GM18870 (cell line): ENCODE measurements around the gene TACC2.
"Not testable (repeated sequence)": the region's sequence is repeated elsewhere in the genome, so short reads cannot be mapped to it uniquely, and the experiment has no call there.

Experiments
- ATAC-seq: cut with Tn5 transposase; IDR thresholded peaks from one replicate; pipeline ENCODE4 v1.9.1; 2021; ENCODE audit warnings: moderate library complexity; ENCODE audit not compliant: unreplicated experiment

TACC2 gene

DNA sequence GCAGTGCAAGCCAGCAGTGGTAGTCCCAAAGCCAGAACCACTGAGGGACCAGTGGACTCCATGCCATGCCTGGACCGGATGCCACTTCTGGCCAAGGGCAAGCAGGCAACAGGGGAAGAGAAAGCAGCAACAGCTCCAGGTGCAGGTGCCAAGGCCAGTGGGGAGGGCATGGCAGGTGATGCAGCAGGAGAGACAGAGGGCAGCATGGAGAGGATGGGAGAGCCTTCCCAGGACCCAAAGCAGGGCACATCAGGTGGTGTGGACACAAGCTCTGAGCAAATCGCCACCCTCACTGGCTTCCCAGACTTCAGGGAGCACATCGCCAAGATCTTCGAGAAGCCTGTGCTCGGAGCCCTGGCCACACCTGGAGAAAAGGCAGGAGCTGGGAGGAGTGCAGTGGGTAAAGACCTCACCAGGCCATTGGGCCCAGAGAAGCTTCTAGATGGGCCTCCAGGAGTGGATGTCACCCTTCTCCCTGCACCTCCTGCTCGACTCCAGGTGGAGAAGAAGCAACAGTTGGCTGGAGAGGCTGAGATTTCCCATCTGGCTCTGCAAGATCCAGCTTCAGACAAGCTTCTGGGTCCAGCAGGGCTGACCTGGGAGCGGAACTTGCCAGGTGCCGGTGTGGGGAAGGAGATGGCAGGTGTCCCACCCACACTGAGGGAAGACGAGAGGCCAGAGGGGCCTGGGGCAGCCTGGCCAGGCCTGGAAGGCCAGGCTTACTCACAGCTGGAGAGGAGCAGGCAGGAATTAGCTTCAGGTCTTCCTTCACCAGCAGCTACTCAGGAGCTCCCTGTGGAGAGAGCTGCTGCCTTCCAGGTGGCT is 97.7 kb downstream of the TACC2 start:
- ATAC-seq: no peak

DNA sequence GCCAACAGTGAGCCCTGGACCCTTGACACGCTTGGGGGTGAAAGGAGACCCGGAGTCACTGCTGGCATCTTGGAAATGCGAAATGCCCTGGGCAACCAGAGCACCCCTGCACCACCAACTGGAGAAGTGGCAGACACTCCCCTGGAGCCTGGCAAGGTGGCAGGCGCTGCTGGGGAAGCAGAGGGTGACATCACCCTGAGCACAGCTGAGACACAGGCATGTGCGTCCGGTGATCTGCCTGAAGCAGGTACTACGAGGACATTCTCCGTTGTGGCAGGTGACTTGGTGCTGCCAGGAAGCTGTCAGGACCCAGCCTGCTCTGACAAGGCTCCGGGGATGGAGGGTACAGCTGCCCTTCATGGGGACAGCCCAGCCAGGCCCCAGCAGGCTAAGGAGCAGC is 98.5 kb downstream of the TACC2 start:
- ATAC-seq: no peak

DNA sequence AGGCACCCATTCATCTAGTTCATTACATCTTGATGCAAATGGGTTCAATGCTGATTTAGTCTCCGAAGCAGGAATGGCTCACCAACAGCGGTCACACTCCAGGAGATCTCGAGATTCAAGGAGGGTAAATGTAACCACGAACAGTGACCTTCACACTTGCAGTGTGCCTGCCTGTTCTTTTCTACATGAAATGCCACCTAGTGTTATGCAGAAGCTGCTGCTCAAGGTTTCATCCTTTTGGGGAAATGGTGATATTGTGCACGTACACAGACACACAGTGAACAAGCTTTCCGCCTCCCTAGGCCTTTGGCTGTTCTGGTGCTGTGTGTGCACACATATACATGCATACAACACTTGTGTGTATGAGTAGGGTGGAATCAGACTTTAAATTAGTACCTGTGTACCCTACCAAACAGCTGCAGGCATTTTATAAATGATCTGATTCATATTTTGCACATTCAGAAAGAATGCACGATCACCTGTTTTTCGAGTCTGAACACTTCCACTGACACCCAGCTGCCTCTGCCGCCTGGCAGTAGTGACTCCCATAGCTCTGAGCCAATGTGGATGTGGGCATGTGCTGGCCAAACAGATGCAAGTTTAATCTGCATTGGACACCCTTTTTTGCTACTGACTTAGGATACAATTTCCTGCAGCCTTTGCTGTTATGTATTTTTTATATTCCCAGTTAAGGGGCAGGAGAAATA is 100.5 kb downstream of the TACC2 start:
- no peak for ATAC-seq

DNA sequence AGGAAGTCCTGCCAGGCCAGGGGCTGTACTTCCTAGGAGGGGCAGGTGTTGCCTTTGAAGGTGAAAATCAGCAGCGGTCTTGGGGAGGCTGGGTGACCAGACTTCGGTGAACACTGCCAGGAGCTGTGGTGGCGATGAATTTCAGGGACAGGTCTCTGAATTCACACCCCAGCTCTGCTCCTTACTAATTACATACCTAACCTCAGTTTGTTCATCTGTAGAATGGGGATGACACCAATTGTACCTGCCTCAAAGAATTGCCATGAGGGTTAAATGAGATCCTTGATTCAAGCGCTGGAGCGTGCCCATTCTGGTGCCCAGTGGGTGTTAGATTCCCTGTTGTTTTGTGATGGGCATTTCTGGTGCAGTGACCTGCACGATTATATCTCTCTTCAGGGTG is 102.8 kb downstream of the TACC2 start:
- no peak for ATAC-seq

DNA sequence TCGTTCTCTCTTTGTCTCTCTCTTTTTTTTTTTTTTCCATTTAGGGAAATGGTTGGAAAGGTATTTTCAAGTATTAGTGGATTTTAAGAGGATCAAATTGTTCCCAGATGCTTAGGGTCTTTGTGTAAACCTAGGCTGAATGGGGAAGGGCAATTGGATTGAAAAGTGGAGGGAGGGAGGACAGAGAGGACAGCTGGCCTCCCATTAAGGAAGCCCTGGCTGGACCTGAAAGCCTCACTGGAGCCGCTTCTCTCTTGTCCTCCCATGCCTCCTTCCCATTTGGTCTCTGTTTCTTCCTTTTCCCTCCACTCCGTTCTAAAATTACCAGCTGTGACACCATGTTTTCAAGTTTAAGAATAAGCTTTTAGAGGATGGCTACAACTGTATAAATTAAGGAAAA is 104.1 kb downstream of the TACC2 start:
- ATAC-seq: no peak

DNA sequence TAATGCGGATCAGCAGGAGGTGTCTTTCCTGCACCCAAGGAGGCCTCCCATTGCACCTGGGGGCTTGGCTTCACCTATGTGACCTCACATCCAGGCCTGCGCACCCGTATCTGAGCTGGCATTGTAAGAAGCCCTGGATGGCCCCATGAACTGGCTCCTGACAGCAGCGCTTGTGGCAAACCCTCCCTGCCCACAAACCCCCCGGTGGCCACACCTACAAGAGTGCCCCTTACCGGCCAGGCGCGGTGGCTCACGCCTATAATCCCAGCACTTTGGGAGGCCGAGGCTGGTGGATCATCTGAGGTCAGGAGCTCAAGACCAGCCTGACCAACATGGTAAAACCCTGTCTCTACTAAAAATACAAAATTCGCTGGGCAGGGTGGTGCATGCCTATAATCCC is 107.2 kb downstream of the TACC2 start:
- ATAC-seq: not testable (repeated sequence)

DNA sequence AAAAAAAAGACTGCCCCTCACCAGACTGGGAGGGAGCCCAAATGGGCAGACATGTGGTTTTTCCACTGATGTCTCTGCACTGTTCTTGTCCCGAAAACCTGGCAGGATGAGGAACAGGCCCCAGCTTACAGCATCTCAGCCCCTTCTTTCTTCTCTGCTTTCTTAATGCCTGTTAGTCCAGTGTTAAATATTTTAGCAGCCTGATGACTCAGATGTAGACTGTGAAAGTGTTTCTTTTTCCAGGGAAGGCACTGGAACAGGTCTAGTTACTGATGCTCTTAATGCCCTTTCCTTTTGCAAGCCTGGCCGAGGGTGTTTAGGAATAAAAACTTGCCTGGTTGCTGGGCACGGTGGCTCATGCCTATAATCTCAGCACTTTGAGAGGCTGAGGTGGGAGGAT is 107.7 kb downstream of the TACC2 start:
- no peak for ATAC-seq

DNA sequence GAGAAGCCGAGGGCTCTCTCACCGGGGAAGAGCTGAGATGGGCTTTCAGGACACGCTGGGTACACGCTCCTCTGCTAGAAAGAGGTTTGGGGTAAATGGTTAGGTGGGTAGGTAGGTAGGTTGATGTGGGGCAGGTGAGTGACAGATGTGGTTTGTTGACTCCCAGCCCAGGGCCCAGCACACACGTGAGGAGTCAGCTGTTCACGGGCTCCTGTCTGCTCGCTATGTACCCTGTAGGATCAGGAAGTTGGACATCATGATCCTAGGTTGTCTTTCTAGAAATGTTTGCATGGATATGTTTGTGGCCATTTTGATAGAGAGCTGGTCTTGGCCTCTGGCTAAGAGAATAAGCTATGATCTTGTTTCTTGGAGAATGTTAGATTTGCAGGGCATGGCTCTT is 109.0 kb downstream of the TACC2 start:
- no peak for ATAC-seq

DNA sequence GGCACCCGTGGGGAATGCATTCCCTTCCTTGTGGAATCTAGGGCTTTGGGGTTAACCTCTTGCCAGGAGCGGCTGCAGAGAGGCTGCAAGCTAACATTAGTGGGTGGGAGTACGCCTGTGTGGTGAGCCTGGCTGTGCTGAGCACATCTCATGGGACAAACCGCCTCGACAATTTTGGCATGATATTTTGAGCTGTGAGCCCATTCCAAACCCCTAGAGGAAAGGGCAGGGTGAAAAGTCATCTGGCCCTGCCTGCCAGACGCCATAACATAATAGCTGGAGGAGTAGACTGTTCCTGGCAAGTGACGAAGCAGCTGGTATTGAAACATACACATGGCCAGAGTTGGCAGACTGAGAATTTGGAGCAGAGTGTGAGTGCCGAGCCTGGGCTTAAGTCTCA is 110.0 kb downstream of the TACC2 start:
- ATAC-seq: no peak

DNA sequence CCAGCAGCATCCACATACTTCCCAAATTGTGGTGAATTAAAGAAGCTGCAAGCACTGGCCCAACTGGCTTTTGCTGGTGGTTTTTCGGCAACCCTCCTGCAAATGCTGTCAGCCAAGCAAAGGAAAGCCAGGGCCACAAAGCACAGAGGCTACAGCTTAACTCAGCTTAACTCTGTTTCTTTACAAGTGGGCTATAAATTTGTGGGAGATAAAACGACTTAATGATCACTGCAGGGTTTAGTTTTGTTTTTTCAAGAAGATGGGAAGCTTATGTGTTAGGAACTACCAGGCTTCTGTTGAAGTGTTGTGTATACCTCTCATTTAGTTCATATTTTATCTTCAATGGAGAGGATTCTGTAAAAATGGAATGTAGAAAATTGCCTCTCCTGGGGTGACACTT is 110.6 kb downstream of the TACC2 start:
- ATAC-seq: no peak

DNA sequence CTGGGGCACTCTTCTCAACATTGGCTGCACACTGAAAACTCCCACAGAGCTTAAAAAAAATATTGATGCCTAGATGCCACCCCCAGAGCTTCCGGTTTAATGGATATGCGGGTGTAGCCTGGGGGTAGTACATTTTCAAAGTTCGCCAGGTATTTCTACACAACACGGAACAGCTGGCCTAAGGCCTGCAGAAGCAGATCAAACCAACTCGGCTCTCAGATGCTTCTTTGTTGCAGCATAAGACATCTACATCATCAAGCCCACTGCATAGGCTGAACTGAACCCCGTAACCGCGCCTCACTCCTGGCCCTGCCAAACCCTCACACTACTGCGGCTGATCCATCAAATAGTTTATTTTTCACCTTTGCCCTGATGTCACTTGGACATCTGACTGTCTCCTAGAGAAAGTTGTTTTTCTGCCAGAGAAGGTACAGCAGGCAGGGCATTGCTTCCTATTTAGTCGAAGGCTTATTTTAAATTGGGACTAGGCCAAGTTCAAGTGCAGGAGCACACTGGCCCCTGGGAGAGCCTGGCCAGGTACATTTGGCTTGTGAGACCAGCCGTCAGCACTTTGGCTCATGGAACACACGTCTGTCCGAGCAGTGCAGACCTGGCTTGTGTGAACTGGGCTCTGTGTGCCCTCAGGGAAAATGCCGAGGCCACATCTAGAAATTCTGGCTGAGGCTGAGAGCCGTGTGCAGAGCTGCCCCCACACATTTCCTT is 113.3 kb downstream of the TACC2 start:
- ATAC-seq: no peak

DNA sequence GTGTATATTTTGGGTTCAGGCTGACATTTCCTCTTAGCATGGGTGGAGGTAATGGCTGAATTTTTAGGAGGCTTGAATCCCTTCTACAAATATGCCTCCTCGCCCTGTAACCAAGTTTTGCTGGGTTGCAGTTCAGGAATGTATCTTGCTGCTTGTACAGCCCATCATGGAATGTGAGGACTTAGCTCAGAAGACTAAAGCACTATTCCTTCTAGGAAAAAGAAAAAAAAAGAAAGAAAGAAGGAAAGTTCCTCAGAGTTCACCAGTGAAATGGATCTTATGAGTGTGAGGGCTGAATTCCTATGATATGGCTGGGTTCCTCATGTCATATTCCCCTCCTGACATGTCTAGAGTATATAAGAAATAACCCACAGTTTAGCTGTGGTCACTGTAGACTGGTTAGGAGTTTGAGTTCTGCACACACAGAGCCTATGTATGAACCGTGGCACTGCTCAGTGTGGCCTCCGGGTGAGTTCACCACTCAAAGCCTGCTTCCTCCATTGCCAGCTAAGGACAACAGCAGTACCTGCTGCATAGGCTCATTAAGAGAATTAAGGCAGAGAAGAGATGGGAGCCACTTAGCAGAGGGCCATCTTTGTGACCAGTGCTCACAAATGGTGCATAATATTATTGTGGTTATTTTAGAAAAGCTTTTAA is 114.0 kb downstream of the TACC2 start:
- ATAC-seq: no peak

DNA sequence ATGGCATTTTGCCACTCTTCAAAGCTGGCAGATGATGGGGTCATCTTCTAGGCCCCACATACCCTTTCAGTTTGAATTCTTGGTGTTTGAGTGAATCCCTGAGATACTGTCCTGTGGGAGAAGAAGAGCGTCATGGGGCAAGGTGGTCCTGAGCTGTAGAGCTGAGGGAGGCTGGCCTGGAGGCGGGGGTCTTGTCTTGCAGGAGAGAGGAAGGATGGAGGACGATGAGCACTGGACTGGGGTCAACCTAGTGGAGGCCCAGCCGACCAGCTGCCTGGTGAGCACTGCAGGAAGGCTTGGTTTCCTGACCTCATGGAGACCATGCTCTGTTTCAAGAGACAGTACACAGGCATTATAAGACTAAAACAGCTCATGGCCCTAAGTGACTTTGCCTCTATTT is 114.6 kb downstream of the TACC2 start:
- ATAC-seq: no peak

DNA sequence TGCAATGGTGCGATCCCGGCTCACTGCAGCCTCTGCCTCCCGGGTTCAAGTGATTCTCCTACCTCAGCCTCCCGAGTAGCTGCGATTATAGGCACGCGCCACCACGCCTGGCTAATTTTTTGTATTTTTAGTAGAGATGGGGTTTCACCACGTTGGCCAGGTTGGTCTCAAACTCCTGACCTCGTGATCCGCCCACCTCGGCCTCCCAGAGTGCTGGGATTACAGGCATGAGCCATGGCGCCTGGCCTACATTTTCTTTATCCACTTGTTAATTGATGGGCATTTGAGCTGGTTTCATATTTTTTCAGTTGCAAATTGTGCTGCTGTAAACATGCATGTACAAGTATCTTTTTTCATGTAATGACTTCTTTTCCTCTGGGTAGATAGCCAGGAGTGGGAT is 119.8 kb downstream of the TACC2 start:
- not testable (repeated sequence) for ATAC-seq

DNA sequence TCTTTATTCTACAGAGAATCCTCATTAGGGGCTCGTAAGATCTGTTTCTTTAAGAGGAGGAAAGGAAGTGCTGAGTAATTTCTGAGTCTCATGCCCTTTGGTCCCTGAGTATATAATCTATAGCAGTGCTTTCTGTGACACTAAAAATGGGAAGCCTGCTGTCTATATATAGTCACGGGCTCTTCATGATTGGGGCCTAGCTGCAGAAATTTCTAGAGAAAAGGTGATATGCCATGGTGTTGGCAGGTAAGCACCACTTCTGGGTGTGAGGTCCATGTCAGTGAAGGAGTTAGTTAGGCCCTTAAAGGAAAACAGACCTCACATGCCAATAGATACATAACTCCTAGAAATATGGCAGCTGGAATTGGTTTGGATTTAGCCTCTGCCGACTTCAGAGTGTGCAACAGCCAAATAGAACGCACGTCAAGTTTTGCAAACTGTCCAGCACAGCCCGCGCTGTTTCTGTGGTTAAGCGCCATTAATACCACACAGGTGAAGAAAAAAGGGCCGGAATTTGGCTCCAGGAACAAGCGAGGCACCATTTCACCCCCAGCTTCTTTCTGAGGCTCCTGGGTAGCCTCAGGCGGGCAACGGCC is 123.2 kb downstream of the TACC2 start:
- ATAC-seq: peak; percentile 67

DNA sequence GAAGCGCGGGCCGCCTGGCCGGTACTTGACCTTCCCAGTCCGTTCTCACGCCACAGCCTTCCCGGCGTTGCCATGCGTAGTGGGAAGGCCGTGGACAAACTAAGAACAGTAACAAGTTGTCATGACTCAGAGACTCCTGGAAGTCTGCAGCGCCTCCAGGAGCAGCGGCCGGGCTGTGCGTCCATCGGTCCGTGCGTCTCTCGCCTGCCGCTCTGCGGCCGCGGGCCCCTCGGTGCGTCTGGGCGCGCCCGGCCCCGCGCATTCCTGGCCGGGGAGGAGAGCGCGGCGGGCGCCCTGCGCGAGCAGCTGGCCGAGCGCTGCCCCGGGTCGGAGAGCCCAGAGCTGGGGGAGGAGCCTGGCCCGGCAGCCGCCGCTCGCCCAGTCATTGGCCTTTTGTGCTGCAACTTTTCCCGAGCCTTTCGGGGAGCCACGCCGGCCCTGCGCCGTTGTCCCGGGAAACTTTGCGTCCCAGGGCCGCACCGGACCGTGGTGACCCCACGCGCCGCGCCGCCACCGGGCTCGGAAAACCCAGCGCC is 123.7 kb downstream of the TACC2 start:
- ATAC-seq: no peak

DNA sequence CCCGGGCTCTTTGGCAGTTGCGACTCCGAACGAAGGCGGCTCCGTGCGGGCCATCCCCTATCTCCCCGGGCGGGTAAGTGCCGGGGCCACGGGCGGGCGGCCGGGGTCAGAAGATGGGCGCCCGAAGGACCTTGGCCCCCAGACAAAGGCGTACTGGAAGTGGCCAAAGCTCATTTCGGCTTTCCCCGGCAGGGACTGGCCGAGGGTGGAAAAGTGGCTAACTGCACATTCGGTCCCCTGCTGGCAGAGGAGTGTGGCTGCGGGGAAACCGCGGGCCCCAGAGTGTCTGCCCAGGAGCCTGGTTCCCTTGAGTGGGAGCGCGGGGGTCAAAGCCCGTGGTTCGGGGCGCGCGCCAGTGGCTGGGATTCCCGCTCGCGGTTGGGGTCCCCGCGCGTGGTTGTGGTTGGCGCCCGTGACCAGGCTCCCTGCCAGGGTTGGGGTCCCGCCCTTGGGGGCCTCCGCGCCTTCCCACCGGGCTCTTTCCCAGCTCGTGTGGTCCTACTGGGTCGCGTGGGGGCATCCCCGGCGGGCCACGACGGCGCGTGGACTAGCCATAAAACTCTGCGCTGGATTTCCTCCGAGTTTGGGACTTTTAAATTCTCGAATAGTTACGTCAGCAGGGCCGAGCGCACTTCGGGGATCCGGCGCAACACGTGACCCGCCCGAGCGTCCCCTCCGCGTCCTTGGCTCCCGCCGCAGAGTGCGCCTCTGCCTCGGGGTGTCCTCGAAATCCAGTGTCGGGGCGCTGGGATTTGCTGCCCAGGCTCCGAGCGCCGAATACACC is 124.4 kb downstream of the TACC2 start:
- no peak for ATAC-seq

DNA sequence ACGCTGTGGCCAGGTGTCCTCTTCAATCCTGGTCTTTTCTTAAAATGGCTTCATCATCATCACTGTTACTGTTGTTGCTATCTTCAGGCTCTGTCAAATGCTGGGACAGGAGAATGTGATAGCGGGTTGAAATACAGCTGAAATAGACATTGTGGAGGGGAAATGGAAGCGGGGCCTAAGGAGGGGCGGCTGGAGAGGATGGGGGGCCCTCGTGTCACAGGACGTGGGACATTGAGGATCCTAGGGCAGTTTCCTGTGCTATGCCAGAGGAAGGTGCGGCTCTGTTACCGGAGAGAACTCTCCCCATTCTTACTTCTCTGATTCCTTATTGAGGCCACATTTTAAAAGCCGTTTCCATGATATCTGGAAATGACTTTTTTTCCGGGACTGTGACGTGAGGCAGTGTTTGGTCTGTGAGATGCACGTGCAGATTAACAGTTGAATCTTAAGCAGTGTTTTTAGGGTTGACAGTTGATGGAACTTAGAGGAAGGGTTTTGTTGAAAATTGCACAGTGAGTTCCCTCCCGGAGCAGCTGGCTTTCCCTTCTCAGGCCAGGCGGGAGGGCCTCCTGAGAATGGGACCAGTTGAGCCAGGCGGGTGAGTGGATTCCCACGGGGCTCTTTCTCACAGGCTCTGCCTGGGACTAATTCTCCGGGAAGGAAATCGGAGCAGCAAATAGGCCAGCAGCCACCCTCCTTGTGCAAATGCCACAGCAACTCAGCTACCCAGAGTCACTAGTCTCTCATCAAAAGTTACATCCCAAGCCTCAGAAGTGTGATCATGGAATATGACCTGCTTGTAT is 125.2 kb downstream of the TACC2 start:
- ATAC-seq: no peak

DNA sequence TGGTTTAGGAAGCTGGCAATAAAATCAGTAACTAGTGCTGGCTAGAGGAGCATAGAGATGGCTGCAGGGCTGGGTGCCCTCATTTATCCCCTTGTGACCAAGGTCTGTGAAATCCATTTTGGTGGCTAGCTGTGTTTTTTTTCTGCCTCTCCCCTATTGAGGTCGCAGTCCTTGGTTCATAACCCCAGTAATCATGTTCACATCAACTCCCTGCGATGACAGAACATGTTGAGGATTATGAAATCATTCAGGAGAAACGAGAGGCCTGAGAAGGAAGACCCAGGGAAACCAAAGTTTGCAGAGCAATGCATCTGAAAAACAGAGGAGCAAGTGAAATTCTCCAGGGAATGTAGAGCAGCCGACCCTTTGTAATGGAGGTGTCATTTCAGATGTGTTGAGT is 126.9 kb downstream of the TACC2 start:
- no peak for ATAC-seq
